Cortex of kidney (tissue), 1 donor: ENCODE data around the gene HS6ST1.

Source experiments
- DNase-seq: peaks from one replicate; lab custom pipeline; 2025; lab: John Stamatoyannopoulos, UW

Gene HS6ST1

DNA sequence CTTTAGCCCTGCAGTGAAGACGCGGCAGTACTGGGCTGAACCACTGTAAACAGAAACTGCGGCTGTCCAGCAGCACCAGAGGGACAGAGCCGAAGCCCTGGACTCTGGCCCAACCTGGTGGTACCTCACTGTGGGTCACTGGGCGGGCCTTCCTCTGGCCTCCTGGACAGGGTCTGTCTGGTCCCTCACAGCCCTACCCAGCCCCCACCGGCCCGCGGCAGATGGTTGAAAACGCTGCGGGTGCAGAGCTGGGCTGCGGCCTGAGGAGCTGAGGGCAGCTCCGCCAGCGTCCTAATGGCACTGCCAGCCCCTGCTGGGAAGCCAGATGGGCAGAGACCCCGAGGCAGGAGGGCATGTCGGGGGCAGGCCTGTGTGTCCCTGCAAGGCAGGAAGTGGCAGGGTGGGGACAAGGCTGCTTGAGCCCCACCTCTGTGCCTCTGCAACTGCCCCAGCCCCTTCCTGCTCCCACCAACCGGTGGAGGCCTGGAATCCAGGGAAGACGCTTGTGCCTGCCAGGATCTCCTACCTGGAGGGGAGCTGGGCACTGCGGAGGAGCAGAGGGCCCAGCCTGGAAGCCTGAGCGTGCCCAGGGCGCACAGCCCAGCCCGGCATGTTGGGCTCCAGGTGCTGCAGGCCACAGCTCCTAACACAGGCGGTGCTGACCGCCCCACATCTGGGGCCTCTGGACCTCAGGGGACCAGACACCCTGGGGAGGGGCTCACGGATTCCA lies 36.3 kb downstream of the HS6ST1 start:
- no peak for DNase-seq

DNA sequence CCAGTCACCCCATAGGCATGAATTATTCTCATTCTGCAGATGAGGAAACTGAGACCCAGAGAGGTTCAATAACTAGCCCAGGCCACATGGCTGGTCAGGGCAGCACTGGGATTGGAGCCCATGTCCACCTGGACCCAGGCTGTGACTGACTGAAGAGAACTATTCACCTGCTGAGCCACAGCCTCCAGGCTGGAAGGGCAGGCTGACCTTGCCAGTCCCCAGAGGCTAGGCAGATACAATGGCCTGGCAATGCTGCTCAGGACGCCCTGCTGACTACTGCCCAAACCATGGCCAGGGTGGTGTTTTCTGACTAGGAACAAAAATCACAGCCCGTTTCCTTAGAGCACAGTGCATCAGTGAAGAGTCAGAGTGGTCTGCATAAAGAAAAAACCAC lies 36.8 kb downstream of the HS6ST1 start:
- no peak for DNase-seq

- DNase-seq = no peak
These were observed 37.8 kb downstream of the HS6ST1 start for GRCh38 chr2:128280901-128281321.

GRCh38 chr2:128280158-128280871 lies 38.4 kb downstream of the HS6ST1 start:
- DNase-seq = no peak

GRCh38 chr2:128279786-128280157 lies 38.9 kb downstream of the HS6ST1 start:
- no peak for DNase-seq

DNA sequence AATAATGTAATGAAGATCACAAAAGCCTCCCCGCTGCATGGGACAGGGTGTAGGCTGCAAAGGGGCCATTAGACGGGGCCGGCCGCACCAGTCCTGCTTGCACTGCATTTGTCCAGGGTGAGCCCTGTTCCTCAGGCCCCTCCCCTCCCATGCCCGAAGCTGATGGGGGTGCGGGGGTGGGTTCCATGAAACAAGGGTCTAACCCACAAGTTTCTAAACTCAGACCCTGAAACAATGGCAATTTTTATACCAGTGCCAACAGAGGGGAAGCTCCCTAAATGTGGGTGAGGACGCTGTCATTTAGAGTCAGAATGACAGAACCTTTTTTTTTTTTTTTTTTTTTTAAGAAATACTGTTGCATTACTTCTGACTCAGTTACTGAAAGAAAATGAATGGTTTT lies 39.7 kb downstream of the HS6ST1 start:
- no peak for DNase-seq

GRCh38 chr2:128277961-128278681 lies 40.5 kb downstream of the HS6ST1 start:
- no peak for DNase-seq

- no peak for DNase-seq
These were observed 41.6 kb downstream of the HS6ST1 start for GRCh38 chr2:128276878-128277675.

GRCh38 chr2:128275498-128276045 lies 43.1 kb downstream of the HS6ST1 start:
- DNase-seq = no peak

DNA sequence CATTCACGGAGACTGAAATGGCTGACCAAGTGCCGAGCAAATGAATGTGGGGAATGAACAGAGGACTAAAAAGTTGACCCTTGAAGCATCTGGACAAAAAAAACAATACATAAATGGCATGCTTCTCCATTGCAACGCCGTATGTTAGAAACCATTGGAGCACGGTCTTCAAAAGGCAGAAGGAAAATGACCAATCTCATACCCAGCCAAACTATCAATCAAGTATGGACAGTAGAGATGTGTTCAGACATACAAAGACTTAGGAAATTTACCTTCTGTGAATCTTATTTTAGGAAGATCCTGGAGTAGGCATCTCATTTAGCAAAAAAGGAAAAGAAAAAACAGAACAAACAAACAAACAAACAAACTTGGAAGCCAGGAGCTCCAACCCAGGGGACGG lies 44.5 kb downstream of the HS6ST1 start:
- no peak for DNase-seq

GRCh38 chr2:128273469-128274081 lies 45.1 kb downstream of the HS6ST1 start:
- no peak for DNase-seq

- no peak for DNase-seq
These were observed 45.8 kb downstream of the HS6ST1 start for GRCh38 chr2:128272601-128273468.

- DNase-seq = no peak
These were observed 46.6 kb downstream of the HS6ST1 start for GRCh38 chr2:128271911-128272600.

GRCh38 chr2:128271597-128271910 lies 47.1 kb downstream of the HS6ST1 start:
- no peak for DNase-seq

- no peak for DNase-seq
These were observed 47.7 kb downstream of the HS6ST1 start for GRCh38 chr2:128270672-128271596.

GRCh38 chr2:128269990-128270671 lies 48.5 kb downstream of the HS6ST1 start:
- no peak for DNase-seq

DNA sequence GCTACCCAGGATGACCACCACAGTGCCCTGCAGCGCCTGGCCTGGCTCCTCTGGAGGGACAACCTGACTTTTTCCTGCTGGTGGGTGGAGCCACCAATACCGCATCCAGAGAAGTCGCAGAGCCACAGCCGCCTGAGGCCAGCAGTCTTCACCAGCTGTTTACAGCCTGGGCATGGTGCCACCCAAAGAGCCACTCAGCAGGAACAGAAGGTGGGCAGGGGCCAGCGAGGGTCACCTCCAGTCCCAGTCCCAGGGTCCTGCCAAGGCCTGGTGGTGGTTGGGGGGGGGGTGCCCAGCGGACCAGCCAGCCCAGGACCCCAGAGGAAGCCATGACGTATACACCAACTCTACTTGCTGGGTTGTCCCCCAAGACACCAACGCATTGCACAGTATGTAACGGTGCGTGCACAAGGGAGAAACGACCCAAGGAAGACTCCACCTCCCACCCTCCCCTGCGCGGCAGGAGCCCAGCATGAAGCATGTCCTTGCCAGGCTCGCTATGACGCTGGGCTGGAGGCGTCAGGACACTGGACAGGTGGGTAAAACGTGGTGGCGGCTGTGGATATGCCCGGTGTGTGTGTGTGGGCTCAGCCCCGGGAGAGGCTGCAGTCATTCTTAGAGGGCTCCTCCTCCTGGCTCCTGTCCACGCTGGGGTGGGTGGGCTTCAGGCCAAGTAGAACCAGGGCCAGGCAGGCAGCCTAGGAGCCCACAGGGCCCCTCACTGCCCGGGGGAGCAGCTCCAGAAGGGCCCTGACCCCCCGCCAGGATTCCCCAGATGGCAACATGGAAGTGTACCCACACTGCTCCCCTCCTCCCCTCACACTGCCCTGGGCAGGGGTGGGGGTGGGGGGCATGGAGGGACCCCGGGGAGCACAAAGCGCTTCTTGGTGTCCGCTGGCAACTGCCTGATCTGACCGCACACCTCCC lies 49.3 kb downstream of the HS6ST1 start:
- DNase-seq = no peak
